PC-9 (cell line): ENCODE data around the gene CALU. TPM values are rescaled to one million over a fixed set of nuclear protein-coding genes. Genes with fewer than 3 reads are reported as not detected.

Experiments used
- BruUV-seq: library from RNA; stranded (reverse); fragments of 400-500 nt; replicated peaks from 2 replicates; lab custom pipeline; 2021; lab: Mats Ljungman, UMichigan
- CTCF ChIA-PET: fragments of 300-600 bp; sonication (Branson Sonifier 250); formaldehyde crosslinking; loops from one replicate; lab custom pipeline; 2022; ENCODE audit warnings: antibody characterized with exemption; lab: Charles Lee
- POLR2A ChIA-PET: fragments of 300-600 bp; sonication (Branson Sonifier 250); formaldehyde crosslinking; loops from one replicate; lab custom pipeline; 2022; ENCODE audit warnings: antibody characterized with exemption; ENCODE audit not compliant: unreplicated experiment; lab: Charles Lee
- DNase-seq, 2 experiments: peaks; one replicate each; pipeline versions ENCODE4 v3.0.0 to v3.0.0-alpha.2; 2015 to 2022; ENCODE audit warnings: mixed read lengths in 1 of 2
- H2AFZ ChIP-seq: fragments of 200-600 bp; sonication (generic); 2 replicates; pipeline ENCODE4 v1.8.1; 2017; ENCODE audit warnings: antibody characterized with exemption
- H3F3A ChIP-seq: fragments of 200-600 bp; sonication (generic); 2 replicates; pipeline ENCODE4 v1.8.1; 2017; ENCODE audit warnings: antibody characterized with exemption, mild to moderate bottlenecking, low read depth; ENCODE audit not compliant: insufficient read depth
- H3K27ac ChIP-seq: fragments of 200-600 bp; sonication (generic); 2 replicates; pipeline ENCODE4 v1.6.1; 2016; ENCODE audit warnings: mixed run types
- H3K27me3 ChIP-seq: fragments of 200-600 bp; sonication (generic); 2 replicates; pipeline ENCODE4 v1.6.1; 2016; ENCODE audit warnings: low read depth, mixed run types; ENCODE audit not compliant: insufficient read depth
- H3K36me3 ChIP-seq: fragments of 200-600 bp; sonication (generic); 2 replicates; pipeline ENCODE4 v1.6.1; 2016; ENCODE audit warnings: low read depth, mixed run types
- H3K4me1 ChIP-seq: fragments of 200-600 bp; sonication (generic); replicated peaks from 2 replicates; pipeline ENCODE4 v1.6.1; 2016; ENCODE audit warnings: mixed run types; ENCODE audit not compliant: insufficient read depth
- H3K4me2 ChIP-seq: fragments of 200-600 bp; sonication (generic); 2 replicates; pipeline ENCODE4 v1.6.1; 2017; ENCODE audit warnings: mixed run types
- H3K4me3 ChIP-seq: fragments of 200-600 bp; sonication (generic); 2 replicates; pipeline ENCODE4 v1.6.1; 2016; ENCODE audit warnings: mixed run types
- H3K79me2 ChIP-seq: fragments of 200-600 bp; sonication (generic); 2 replicates; pipeline ENCODE4 v1.6.1; 2017; ENCODE audit warnings: low read depth, mixed run types
- H3K9me2 ChIP-seq: fragments of 200-600 bp; sonication (generic); 2 replicates; pipeline ENCODE4 v1.8.1; 2017; ENCODE audit warnings: mild to moderate bottlenecking; ENCODE audit not compliant: insufficient read depth
- H3K9me3 ChIP-seq: fragments of 200-600 bp; sonication (generic); 2 replicates; pipeline ENCODE4 v1.8.1; 2016; ENCODE audit warnings: low read depth; ENCODE audit not compliant: insufficient read depth
- H4K20me1 ChIP-seq: fragments of 200-600 bp; sonication (generic); 2 replicates; pipeline ENCODE4 v1.8.1; 2017; ENCODE audit not compliant: insufficient read depth
- EZH2 ChIP-seq: fragments of 200-600 bp; sonication (generic); IDR thresholded peaks from 2 replicates; pipeline ENCODE4 v1.8.0; 2017; ENCODE audit warnings: antibody characterized with exemption, low read depth
- intact Hi-C: fragments of 100-400 bp; cut with micrococcal nuclease; formaldehyde crosslinking; loops from one replicate; pipeline ENCODE4 v1.10.0; 2022; ENCODE audit not compliant: unreplicated experiment
- total RNA-seq: library from RNA; stranded (reverse); gene quantifications from 2 replicates; pipeline ENCODE4 v1.2.3, GENCODE V29; 2021
- TF ChIP-seq, protein P1 (sequence below): fragments of 200-600 bp; sonication (generic); conservative IDR thresholded peaks from 2 replicates; pipeline ENCODE4 v1.6.1; 2017; ENCODE audit warnings: mixed run types, antibody characterized with exemption, mild to moderate bottlenecking, moderate library complexity

CALU gene
- total RNA-seq, 1 experiment from 2014 or later: 152 TPM

GRCh38 chr7:128752251-128752650 is 13.1 kb downstream of the CALU start:
- BruUV-seq: no TSS peak
- peaks cover 36% of the 10 kb centered on the region; the same call in 1 of the 2 replicates for H3K36me3 ChIP-seq
- no peaks in the 10 kb centered on the region for H3K9me3 ChIP-seq
- no peaks in the 10 kb centered on the region for H3K9me2 ChIP-seq
- H3K79me2 ChIP-seq: peaks cover 22% of the 10 kb centered on the region
- H3K4me2 ChIP-seq: no peak overlapping the region
- no peak overlapping the region for H2AFZ ChIP-seq
- H3K4me1 ChIP-seq: no peaks in the 10 kb centered on the region
- peaks cover 35% of the 10 kb centered on the region for H4K20me1 ChIP-seq
- TF ChIP-seq, protein P1, sequence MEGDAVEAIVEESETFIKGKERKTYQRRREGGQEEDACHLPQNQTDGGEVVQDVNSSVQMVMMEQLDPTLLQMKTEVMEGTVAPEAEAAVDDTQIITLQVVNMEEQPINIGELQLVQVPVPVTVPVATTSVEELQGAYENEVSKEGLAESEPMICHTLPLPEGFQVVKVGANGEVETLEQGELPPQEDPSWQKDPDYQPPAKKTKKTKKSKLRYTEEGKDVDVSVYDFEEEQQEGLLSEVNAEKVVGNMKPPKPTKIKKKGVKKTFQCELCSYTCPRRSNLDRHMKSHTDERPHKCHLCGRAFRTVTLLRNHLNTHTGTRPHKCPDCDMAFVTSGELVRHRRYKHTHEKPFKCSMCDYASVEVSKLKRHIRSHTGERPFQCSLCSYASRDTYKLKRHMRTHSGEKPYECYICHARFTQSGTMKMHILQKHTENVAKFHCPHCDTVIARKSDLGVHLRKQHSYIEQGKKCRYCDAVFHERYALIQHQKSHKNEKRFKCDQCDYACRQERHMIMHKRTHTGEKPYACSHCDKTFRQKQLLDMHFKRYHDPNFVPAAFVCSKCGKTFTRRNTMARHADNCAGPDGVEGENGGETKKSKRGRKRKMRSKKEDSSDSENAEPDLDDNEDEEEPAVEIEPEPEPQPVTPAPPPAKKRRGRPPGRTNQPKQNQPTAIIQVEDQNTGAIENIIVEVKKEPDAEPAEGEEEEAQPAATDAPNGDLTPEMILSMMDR: no peak
- TF ChIP-seq EZH2: no peak
- no peaks in the 10 kb centered on the region for H3K27me3 ChIP-seq
- H3F3A ChIP-seq: no peaks in the 10 kb centered on the region
- H3K4me3 ChIP-seq: no peak overlapping the region
- intact Hi-C loops: loop anchor here (10.0 kb wide), 1 partner anchor 213 kb away; no protein-coding TSS in a partner anchor
- POLR2A ChIA-PET: interaction anchor here (0.7 kb wide), 1 partner anchor 10 kb away, joined by 4 read pairs; no protein-coding TSS in a partner anchor
- CTCF ChIA-PET: no interaction called here
- no peak overlapping the region for H3K27ac ChIP-seq
- DNase-seq: no peak

GRCh38 chr7:128755075-128755818 is 16.1 kb downstream of the CALU start:
- no peak overlapping the region for H3K4me3 ChIP-seq
- no peak overlapping the region for H2AFZ ChIP-seq
- H3K27me3 ChIP-seq: no peaks in the 10 kb centered on the region
- no peaks in the 10 kb centered on the region for H3K4me1 ChIP-seq
- no peaks in the 10 kb centered on the region for H3K9me2 ChIP-seq
- intact Hi-C loops: loop anchor here (10.0 kb wide), 1 partner anchor 210 kb away; no protein-coding TSS in a partner anchor
- ChIA-PET POLR2A (interaction anchor here (0.6 kb wide), 1 partner anchor 16 kb away, joined by 6 read pairs; no protein-coding TSS in a partner anchor), CTCF (no interaction called here)
- no peaks in the 10 kb centered on the region for H3K9me3 ChIP-seq
- no TSS peak for BruUV-seq
- H3K4me2 ChIP-seq: no peak overlapping the region
- H3K79me2 ChIP-seq: no peaks in the 10 kb centered on the region; the same call in 1 of the 2 replicates
- DNase-seq: no peak
- H3F3A ChIP-seq: 0 out of 2 replicates have a peak, but pooled peaks cover 3% of the 10 kb centered on the region
- no peak overlapping the region for H3K27ac ChIP-seq
- H3K36me3 ChIP-seq: peaks cover 33% of the 10 kb centered on the region
- H4K20me1 ChIP-seq: peaks cover 33% of the 10 kb centered on the region; the same call in 1 of the 2 replicates
- no peak for TF ChIP-seq EZH2
- TF ChIP-seq, protein P1: no peak

DNA sequence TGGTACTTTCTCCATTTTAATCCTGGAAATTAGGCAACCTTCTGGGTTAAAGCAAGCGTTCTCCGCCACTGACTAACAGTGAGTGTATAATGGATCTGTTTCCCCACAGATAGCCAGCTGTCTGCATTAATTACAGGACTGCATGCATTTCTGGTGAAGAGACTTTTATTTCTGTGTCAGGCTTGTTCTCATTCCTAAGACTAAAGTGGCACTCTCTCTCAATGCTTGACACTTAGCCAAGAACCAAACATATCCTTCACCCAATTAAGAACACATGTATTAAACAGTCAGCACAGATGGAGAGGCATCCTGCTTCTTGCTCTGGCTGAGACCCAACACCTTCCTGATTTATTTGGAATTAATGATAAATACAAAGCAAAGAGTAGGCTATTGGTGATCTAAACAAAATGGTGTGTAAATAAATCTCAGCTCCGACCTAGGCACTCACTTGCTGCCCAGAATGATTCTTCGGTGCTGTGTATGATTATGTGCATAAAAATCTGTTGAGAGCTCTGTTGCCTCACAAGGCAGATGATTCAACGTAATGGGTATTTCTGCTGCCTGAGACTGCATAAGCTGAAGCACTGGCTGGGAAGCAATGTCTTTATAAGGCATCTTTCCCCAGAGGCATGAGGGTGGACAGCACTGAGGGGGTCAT is 16.8 kb downstream of the CALU start:
- Histone ChIP-seq H3K4me1 (no peaks in the 10 kb centered on the region), H3K27ac (no peak overlapping the region), H3K36me3 (peaks cover 36% of the 10 kb centered on the region), H3K9me3 (no peaks in the 10 kb centered on the region), H3K27me3 (no peaks in the 10 kb centered on the region), H3F3A (0 out of 2 replicates have a peak, but pooled peaks cover 3% of the 10 kb centered on the region), H3K79me2 (no peaks in the 10 kb centered on the region; the same call in 1 of the 2 replicates), H3K4me3 (no peak overlapping the region), H3K4me2 (no peak overlapping the region), H4K20me1 (peaks cover 33% of the 10 kb centered on the region; the same call in 1 of the 2 replicates), H2AFZ (no peak overlapping the region), H3K9me2 (no peaks in the 10 kb centered on the region)
- intact Hi-C loops: loop anchor here (10.0 kb wide), 1 partner anchor 209 kb away; no protein-coding TSS in a partner anchor
- no peak for TF ChIP-seq EZH2
- TF ChIP-seq, protein P1: no peak
- DNase-seq: no peak
- ChIA-PET CTCF (no interaction called here), POLR2A (interaction anchor here (0.6 kb wide), 1 partner anchor 15 kb away, joined by 3 read pairs; no protein-coding TSS in a partner anchor)
- no TSS peak for BruUV-seq
